ENCODE data around the gene ELL. TPM values are rescaled to one million over a fixed set of nuclear protein-coding genes. Genes with fewer than 3 reads are reported as not detected.

Gene ELL
- polyA plus RNA-seq, 1 of the 3 experiments (the other 2 are of a cell fraction), result 7.4 TPM

DNA sequence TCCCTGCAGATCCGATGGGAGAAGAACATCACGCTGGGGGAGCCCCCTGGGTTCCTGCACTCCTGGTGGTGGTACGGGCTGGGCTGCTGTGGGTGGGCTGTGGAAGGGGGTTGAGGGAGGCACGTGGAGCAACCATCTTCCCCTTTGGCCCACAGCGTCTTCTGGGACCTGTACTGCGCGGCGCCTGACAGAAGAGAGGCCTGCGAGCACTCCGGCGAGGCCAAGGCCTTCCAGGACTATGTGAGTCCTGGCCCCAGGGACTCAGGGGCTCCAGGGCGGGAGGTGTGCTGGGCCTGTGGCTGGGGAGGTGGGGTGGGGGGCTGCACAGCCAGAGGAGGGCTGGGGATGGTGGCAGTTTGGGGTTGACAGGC is 94.1 kb downstream of the ELL start:
- POLR2A ChIA-PET, result no interaction called here
- H3K4me1 ChIP-seq (ENCODE audit: control insufficient read depth in 1 of 2, insufficient read depth in 2 of 2, low read depth in 1 of 2, low read length in 1 of 2), result peaks cover 23 to 52% of the 10 kb centered on the region in 2 experiments; a peak in 2 of 4 replicates

More for the DNA sequence above, 94.1 kb downstream of the ELL start:
- TF ChIP-seq FOSL2 (IDR thresholded peaks at IDR 0.05; ENCODE audit: borderline replicate concordance, low read depth) (no peak), TEAD4 (IDR thresholded peaks at IDR 0.05; ENCODE audit: borderline replicate concordance, insufficient read depth) (no peak), YY1 (IDR thresholded peaks at IDR 0.05; ENCODE audit: low read depth) (no peak), CHD2 (IDR thresholded peaks at IDR 0.05; ENCODE audit: low read length, partially characterized antibody) (no peak), JUND (IDR thresholded peaks at IDR 0.05) (no peak), GABPA (IDR thresholded peaks at IDR 0.05; ENCODE audit: low read depth) (no peak), RAD21 (IDR thresholded peaks at IDR 0.05; ENCODE audit: low read length) (no peak), NRF1 (IDR thresholded peaks at IDR 0.05; ENCODE audit: low read depth, low read length) (no peak), RCOR1 (IDR thresholded peaks at IDR 0.05; ENCODE audit: low read length) (no peak)
- TF ChIP-seq, protein P1, sequence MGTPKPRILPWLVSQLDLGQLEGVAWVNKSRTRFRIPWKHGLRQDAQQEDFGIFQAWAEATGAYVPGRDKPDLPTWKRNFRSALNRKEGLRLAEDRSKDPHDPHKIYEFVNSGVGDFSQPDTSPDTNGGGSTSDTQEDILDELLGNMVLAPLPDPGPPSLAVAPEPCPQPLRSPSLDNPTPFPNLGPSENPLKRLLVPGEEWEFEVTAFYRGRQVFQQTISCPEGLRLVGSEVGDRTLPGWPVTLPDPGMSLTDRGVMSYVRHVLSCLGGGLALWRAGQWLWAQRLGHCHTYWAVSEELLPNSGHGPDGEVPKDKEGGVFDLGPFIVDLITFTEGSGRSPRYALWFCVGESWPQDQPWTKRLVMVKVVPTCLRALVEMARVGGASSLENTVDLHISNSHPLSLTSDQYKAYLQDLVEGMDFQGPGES (IDR thresholded peaks at IDR 0.05; ENCODE audit: low read depth, low read length), result no peak
- TF ChIP-seq, protein P2, sequence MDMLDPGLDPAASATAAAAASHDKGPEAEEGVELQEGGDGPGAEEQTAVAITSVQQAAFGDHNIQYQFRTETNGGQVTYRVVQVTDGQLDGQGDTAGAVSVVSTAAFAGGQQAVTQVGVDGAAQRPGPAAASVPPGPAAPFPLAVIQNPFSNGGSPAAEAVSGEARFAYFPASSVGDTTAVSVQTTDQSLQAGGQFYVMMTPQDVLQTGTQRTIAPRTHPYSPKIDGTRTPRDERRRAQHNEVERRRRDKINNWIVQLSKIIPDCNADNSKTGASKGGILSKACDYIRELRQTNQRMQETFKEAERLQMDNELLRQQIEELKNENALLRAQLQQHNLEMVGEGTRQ (IDR thresholded peaks at IDR 0.05; ENCODE audit: borderline replicate concordance, low read depth, low read length), result no peak
- TF ChIP-seq, protein P3, sequence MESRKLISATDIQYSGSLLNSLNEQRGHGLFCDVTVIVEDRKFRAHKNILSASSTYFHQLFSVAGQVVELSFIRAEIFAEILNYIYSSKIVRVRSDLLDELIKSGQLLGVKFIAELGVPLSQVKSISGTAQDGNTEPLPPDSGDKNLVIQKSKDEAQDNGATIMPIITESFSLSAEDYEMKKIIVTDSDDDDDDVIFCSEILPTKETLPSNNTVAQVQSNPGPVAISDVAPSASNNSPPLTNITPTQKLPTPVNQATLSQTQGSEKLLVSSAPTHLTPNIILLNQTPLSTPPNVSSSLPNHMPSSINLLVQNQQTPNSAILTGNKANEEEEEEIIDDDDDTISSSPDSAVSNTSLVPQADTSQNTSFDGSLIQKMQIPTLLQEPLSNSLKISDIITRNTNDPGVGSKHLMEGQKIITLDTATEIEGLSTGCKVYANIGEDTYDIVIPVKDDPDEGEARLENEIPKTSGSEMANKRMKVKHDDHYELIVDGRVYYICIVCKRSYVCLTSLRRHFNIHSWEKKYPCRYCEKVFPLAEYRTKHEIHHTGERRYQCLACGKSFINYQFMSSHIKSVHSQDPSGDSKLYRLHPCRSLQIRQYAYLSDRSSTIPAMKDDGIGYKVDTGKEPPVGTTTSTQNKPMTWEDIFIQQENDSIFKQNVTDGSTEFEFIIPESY (IDR thresholded peaks at IDR 0.05; ENCODE audit: borderline replicate concordance, low read depth), result no peak
- TF ChIP-seq, protein P4, sequence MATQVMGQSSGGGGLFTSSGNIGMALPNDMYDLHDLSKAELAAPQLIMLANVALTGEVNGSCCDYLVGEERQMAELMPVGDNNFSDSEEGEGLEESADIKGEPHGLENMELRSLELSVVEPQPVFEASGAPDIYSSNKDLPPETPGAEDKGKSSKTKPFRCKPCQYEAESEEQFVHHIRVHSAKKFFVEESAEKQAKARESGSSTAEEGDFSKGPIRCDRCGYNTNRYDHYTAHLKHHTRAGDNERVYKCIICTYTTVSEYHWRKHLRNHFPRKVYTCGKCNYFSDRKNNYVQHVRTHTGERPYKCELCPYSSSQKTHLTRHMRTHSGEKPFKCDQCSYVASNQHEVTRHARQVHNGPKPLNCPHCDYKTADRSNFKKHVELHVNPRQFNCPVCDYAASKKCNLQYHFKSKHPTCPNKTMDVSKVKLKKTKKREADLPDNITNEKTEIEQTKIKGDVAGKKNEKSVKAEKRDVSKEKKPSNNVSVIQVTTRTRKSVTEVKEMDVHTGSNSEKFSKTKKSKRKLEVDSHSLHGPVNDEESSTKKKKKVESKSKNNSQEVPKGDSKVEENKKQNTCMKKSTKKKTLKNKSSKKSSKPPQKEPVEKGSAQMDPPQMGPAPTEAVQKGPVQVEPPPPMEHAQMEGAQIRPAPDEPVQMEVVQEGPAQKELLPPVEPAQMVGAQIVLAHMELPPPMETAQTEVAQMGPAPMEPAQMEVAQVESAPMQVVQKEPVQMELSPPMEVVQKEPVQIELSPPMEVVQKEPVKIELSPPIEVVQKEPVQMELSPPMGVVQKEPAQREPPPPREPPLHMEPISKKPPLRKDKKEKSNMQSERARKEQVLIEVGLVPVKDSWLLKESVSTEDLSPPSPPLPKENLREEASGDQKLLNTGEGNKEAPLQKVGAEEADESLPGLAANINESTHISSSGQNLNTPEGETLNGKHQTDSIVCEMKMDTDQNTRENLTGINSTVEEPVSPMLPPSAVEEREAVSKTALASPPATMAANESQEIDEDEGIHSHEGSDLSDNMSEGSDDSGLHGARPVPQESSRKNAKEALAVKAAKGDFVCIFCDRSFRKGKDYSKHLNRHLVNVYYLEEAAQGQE (IDR thresholded peaks at IDR 0.05; ENCODE audit: low read depth, low read length), result no peak
- Histone ChIP-seq H3K27me3 (ENCODE audit: insufficient read depth) (no peaks in the 10 kb centered on the region), H3K36me3 (replicated peaks in 1 of 2; ENCODE audit: control insufficient read depth in 1 of 2, insufficient read depth in 2 of 2, low read length in 1 of 2) (peaks cover 0 to 11% of the 10 kb centered on the region in 2 experiments), H4K20me1 (ENCODE audit: insufficient read depth) (peaks cover 31% of the 10 kb centered on the region), H3K4me2 (no peak overlapping the region), H3K79me2 (ENCODE audit: insufficient read depth) (peaks cover 31% of the 10 kb centered on the region), H3K4me3 (ENCODE audit: low read depth in 2 of 2, low read length in 1 of 2) (no peak overlapping the region), H3F3A (replicated peaks; ENCODE audit: insufficient read depth) (no peaks in the 10 kb centered on the region), H3K27ac (ENCODE audit: low read depth in 2 of 2, low read length in 1 of 2) (peak overlapping the region in 1 of 2 experiments; percentile 14; a peak in 1 of 4 replicates), H2AFZ (ENCODE audit: low read depth) (no peak overlapping the region), H3K9ac (no peak overlapping the region), H3K9me2 (no peaks in the 10 kb centered on the region), H3K9me3 (no peaks in the 10 kb centered on the region)
- 100% methylated on average over 10 of the region's 12 CpGs for WGBS (ENCODE audit: low lambda C conversion rate)
- DNase-seq, result no peak
- CTCF ChIA-PET, result interaction anchor here (1.1 to 2.8 kb wide), 2 partner anchors 23 to 149 kb away, joined by 5 to 12 read pairs; no protein-coding TSS in a partner anchor
